Psoas muscle (tissue), 8 donors: ENCODE results near the gene WBP11. TPM values are rescaled to one million over a fixed set of nuclear protein-coding genes. Genes with fewer than 3 reads are reported as not detected.

Source experiments
- ATAC-seq, 4 donors: fragments of 200-7000 bp; cut with Tn5 transposase; one replicate each; pipeline ENCODE4 v1.9.1; 2020; ENCODE audit warnings: moderate library complexity in 3 of 4, mild to moderate bottlenecking in 2 of 4
- DNase-seq, 2 donors: peaks; one replicate each; pipeline ENCODE4 v3.0.0-alpha.2; 2020
- H3K27ac ChIP-seq: fragments of 200-600 bp; one replicate; pipeline ENCODE4 v1.8.0; 2022
- H3K27me3 ChIP-seq, 3 donors: fragments of 200-600 bp in 1 of 3; one replicate each; pipeline versions ENCODE4 v1.6.1 to v1.8.0; 2013 to 2022; ENCODE audit warnings: low read length in 2 of 3, mild to moderate bottlenecking in 2 of 3, moderate library complexity in 1 of 3; ENCODE audit not compliant: insufficient read depth in 3 of 3
- H3K36me3 ChIP-seq, 2 donors: fragments of 200-600 bp in 1 of 2; one replicate each; pipeline versions ENCODE4 v1.6.1 to v1.8.0; 2013 to 2022; ENCODE audit warnings: low read depth in 1 of 2, mild to moderate bottlenecking in 1 of 2, moderate library complexity in 1 of 2; ENCODE audit not compliant: insufficient read depth in 1 of 2
- H3K4me1 ChIP-seq: fragments of 200-600 bp; one replicate; pipeline ENCODE4 v1.8.0; 2022
- H3K4me3 ChIP-seq: fragments of 200-600 bp; one replicate; pipeline ENCODE4 v1.8.0; 2022; ENCODE audit warnings: mild to moderate bottlenecking
- H3K9me3 ChIP-seq: fragments of 200-600 bp; one replicate; pipeline ENCODE4 v1.8.0; 2022
- CTCF ChIP-seq: fragments of 200-600 bp; IDR thresholded peaks from one replicate; pipeline ENCODE4 v1.8.0; 2022; ENCODE audit warnings: antibody characterized with exemption
- WGBS, 3 donors: extraction: QIAGEN DNeasy Blood & Tissue Kit; methylation state at CpG; one replicate each; pipeline versions ENCODE4 v1.1.6 to v1.1.7; 2013; 5-methylcytosine and 5-hydroxymethylcytosine counted together
- intact Hi-C, 2 donors: fragments of 100-400 bp; cut with DNase I; formaldehyde crosslinking; loops; one replicate each; pipeline versions ENCODE4 v1.11.0 to v1.14.2; 2022
- polyA plus RNA-seq, 3 donors: library from polyadenylated mRNA; stranded (reverse); fragments of 200-250 nt; gene quantifications; one replicate each; pipeline ENCODE4 v1.2.3, GENCODE V29; 2013
- total RNA-seq, 4 donors: library from RNA; stranded (reverse); fragmentation: NEBNext Ultra II Directional in 2 of 4; extraction: Animal tissue kit (Norgen Biotek cat#: 25700) in 2 of 4; gene quantifications; one replicate each; pipeline versions ENCODE4 v1.2.1 to v1.2.4, GENCODE V29; 2021 to 2023
- donor health status: healthy with polysubstance abuse.
- donor health status: DM: no; HTN: no; CAD: no; lungs with moderate emphysema.
- donor health status: Bipolar disorder and iron deficiency.
- donor health status: healthy.
- donor health status: DM: yes; HTN: yes; CAD: no.
- donor health status: DM: no; HTN: no; CAD: no.
- donor health status: DM: no; HTN: no; CAD: no.
- donor health status: DM: yes; HTN: yes; CAD: no.

The WBP11 gene
- total and polyA plus RNA-seq, 7 donors: 22.7 to 68.0 (median 48.7) TPM

- ATAC-seq: no peak
- TF ChIP-seq CTCF: no peak
- H3K27ac ChIP-seq: no peak overlapping the region
- DNase-seq: no peak
- H3K9me3 ChIP-seq: no peaks in the 10 kb centered on the region
- no peak overlapping the region for H3K4me3 ChIP-seq
- intact Hi-C loops: no loop called here
- H3K27me3 ChIP-seq: no peaks in the 10 kb centered on the region
- peaks cover 8% of the 10 kb centered on the region for H3K4me1 ChIP-seq
- WGBS, 3 donors: 55 to 64% (median 58%) methylated on average over 3 of the region's 3 CpGs
- no peaks in the 10 kb centered on the region for H3K36me3 ChIP-seq
These were observed 26.0 kb downstream of the WBP11 start for GRCh38 chr12:14777271-14777670.

GRCh38 chr12:14776236-14776961, 26.9 kb downstream of the WBP11 start:
- H3K36me3 ChIP-seq: no peaks in the 10 kb centered on the region
- TF ChIP-seq CTCF: no peak
- 86 to 95% (median 90%) methylated on average over 5 of the region's 5 CpGs for WGBS, 3 donors
- H3K27ac ChIP-seq: peak overlapping the region; percentile 91
- no peak for ATAC-seq
- H3K4me1 ChIP-seq: peaks cover 8% of the 10 kb centered on the region
- no peaks in the 10 kb centered on the region for H3K9me3 ChIP-seq
- DNase-seq: no peak
- H3K27me3 ChIP-seq: no peaks in the 10 kb centered on the region
- peak overlapping the region; percentile 86 for H3K4me3 ChIP-seq
- intact Hi-C loops: no loop called here

GRCh38 chr12:14775636-14775980, 27.7 kb downstream of the WBP11 start:
- no peaks in the 10 kb centered on the region for H3K27me3 ChIP-seq
- intact Hi-C loops: loop anchor here in 1 of 2 donors (2.0 kb wide), 1 partner anchor 27 kb away; the partner anchor contains the start of genes C12orf60 and WBP11
- H3K4me3 ChIP-seq: peak overlapping the region; percentile 86
- DNase-seq (no peak), ATAC-seq (no peak)
- WGBS, 3 donors: 21 to 50% (median 43%) methylated on average over 1 of the region's 1 CpG
- no peak for TF ChIP-seq CTCF
- peaks cover 8% of the 10 kb centered on the region for H3K4me1 ChIP-seq
- H3K9me3 ChIP-seq: no peaks in the 10 kb centered on the region
- peak overlapping the region; percentile 91 for H3K27ac ChIP-seq
- no peaks in the 10 kb centered on the region for H3K36me3 ChIP-seq

- H3K27me3 ChIP-seq: no peaks in the 10 kb centered on the region
- H3K9me3 ChIP-seq: no peaks in the 10 kb centered on the region
- H3K4me1 ChIP-seq: peaks cover 8% of the 10 kb centered on the region
- intact Hi-C loops: loop anchor here in 1 of 2 donors (2.0 kb wide), 1 partner anchor 28 kb away; the partner anchor contains the start of genes C12orf60 and WBP11
- peak overlapping the region; percentile 86 for H3K4me3 ChIP-seq
- DNase-seq (peak; percentile 58 to 61), ATAC-seq (peak; percentile 13 to 39 (median 16))
- WGBS, 3 donors: 5 to 17% (median 16%) methylated on average over 33 to 34 of the region's 34 CpGs
- no peak for TF ChIP-seq CTCF
- H3K36me3 ChIP-seq: no peaks in the 10 kb centered on the region
- H3K27ac ChIP-seq: peak overlapping the region; percentile 91
These were observed 28.2 kb downstream of the WBP11 start for GRCh38 chr12:14774906-14775635.
